GM21526 (cell line): ENCODE results near the gene GPSM1.
"Not testable (repeated sequence)": the region's sequence is repeated elsewhere in the genome, so short reads cannot be mapped to it uniquely, and the experiment has no call there.

ENCODE experiments used
- ATAC-seq: cut with Tn5 transposase; IDR thresholded peaks from one replicate; pipeline ENCODE4 v1.9.1; 2021; ENCODE audit warnings: moderate library complexity; ENCODE audit not compliant: unreplicated experiment, low FRiP score

The GPSM1 gene

GRCh38 chr9:136341769-136342168 is 14.4 kb downstream of the GPSM1 start:
- no peak for ATAC-seq

- ATAC-seq = no peak
Measured at GRCh38 chr9:136342181-136343120, 15.1 kb downstream of the GPSM1 start.

- ATAC-seq = no peak
Measured at GRCh38 chr9:136343121-136343883, 16.0 kb downstream of the GPSM1 start.

GRCh38 chr9:136343884-136344269 is 16.5 kb downstream of the GPSM1 start:
- no peak for ATAC-seq

- ATAC-seq = no peak
Measured at GRCh38 chr9:136344544-136345280, 17.4 kb downstream of the GPSM1 start.

DNA sequence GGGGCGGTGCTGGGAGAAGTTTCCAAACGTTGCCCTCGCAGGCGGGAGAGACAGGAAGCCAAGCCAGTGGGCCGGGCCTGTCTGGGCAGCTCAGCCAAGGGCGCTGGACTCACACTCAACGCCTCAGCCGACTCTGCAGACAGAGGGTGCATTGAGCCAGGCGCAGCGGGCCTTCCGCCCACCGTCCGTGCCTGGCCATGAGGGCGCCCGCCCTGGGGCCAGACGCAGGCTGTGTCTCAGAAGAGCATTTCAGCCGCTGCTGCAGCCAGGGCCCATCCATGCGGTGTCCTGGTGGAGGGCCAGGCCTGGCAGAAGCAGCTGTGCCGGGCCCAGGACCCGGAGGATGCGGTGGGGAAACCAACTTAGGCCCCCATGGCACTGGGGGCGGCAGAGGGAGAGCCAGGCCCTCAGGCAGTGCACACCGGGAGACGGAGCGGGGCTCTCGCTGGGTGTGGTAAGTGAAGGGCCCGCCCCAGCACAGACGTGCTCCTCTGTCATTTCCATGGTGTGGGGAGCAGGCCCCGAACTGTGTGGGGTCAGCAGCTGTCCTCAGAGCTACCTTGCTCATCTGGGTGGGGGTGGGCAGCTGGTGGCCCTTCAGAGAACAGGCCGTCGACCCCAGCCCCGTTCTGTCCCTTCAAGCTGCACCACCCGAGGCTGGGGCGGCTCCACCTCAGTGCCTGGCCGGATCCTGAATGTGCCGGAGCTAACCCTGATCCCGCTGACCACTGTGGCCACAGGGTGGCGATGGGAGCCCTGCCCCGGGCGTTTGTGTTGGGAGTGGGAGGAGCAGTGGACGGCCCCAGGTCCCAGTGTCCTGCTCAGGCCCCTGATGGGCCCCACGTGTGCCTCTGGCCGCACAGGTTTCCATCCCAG is 18.2 kb downstream of the GPSM1 start:
- ATAC-seq = no peak

GRCh38 chr9:136346157-136346481 is 18.8 kb downstream of the GPSM1 start:
- ATAC-seq = no peak

GRCh38 chr9:136346927-136347465 is 19.7 kb downstream of the GPSM1 start:
- no peak for ATAC-seq

- no peak for ATAC-seq
Measured at GRCh38 chr9:136347472-136348256, 20.3 kb downstream of the GPSM1 start.

DNA sequence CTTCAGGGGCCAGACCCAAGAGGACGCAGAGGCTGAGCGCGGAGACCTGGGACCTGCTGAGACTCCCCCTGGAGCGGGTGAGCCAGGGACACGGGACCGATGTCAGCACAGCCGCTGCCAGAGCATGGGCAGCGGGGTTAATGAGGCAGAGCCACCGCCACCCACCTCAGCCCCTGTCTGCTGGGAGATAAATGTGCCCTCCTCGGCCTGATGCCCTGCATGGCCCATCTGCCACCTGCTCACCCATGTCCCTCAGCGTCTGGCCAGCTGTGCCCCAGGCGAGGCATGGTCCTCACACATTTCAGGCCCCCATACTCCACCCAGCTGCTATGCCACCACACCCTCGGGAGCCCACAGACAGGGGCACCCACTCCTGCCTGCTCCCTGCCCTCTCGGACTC is 21.4 kb downstream of the GPSM1 start:
- no peak for ATAC-seq

DNA sequence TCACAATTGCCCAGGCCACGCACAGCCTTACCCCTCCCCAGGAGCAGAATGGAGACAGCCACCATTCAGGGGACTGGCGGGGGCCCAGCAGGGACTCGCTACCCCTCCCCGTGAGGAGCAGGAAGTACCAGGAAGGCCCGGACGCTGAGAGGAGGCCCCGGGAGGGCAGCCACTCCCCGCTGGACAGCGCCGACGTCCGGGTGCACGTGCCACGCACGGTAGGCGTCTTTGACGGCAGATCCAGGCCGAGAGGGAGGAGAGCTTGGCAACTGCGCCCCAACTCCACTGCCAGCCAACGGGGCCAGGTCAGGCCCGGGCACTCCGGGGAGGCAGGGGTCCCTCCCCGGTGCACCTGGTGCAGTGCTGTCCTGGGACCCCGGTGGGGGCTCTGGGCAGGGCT is 22.2 kb downstream of the GPSM1 start:
- no peak for ATAC-seq

GRCh38 chr9:136351252-136351800 is 24.0 kb downstream of the GPSM1 start:
- no peak for ATAC-seq

DNA sequence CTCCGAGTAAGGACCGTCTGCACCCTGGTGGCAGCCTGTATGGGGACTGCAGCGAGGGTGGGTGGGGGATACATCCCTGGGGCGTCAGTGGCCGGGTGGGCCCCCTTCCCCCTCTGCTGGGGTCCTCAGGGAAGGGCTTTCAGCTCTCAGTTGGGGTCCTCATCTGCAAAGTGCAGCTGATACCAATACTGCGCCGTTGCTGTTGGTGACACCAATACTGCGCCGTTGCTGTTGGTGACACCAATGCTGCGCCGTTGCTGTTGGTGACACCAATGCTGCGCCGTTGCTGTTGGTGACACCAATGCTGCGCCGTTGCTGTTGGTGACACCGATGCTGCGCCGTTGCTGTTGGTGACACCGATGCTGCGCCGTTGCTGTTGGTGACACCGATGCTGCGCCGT is 24.5 kb downstream of the GPSM1 start:
- not testable (repeated sequence) for ATAC-seq

DNA sequence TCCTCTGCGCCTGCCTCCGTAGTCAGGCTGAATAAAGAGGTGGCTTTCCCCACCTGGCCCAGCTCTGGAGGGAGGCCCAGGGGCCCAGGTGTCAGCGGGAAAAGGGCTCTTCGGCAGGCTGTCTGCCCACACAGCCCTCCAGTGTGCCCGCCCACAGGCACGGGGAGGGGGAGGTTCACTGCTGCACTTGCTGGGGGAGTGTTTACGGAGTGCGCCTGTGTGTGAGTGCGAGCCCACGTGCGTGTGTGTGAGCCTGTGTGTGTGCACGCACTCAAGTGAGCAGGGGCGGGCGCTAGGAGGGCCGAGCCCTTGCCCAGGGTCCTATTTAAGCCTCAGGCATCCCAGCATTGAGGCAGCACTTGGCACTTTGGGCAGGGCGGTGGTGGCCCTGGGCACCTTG is 25.3 kb downstream of the GPSM1 start:
- no peak for ATAC-seq

GRCh38 chr9:136353088-136353487 is 25.7 kb downstream of the GPSM1 start:
- ATAC-seq = no peak

DNA sequence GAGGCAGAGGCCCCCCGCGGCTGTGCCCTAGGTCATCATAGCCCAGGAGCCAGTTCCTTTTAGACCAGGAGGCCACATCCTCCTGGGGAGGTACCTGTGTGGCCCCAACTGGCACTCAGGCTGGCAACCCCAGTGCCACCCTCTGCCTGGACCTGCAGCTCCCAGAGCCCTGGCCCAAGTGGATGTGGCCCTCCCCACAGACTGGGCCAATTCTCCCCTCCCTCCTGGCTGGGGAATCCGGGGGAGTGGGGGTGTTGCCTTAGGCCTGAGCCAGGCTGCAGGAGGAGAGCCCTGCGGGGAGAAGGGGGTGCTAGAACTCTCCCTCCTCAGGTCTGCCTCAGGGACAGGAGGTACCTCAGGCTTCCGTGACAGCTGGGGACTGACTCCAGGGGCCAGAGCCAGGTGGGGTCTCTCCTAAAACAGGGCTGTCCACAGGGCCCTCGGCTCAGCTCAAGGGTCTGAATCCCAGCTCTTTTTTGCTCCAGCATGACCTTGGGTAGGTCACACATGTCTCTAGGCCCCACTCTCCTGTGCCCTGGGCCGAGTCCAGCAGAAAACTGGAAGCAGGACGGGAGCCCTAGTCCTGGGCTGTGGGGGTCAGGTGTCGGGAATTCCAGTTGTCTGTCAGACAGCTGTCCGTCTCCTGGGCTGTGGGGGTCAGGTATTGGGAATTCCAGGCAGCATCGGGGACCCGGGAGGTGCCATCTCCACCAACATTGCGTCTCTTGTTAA is 26.6 kb downstream of the GPSM1 start:
- ATAC-seq = no peak

DNA sequence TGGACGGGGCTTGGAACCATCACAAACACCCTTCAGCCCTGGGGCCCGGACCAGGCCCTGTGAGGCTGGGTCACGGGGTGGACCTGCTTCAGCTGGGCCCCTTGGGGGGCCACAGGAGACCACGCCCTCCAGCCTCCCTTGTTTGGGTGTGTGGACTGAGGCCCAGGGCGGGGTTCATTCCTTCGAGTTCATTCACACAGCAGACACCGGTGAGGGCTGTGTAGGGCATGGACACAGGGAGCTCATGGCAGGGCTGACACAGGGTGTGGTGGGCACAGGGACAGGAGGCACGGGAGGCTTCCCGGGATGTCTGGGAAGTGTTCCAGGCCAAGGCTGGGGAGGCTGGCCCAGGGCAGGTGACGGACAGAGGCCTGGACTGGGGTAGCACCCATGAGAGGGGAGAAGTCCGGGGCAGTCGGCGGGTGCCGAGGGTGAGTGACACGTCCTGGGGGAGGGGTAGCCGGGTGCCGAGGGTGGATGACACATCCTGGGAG is 27.3 kb downstream of the GPSM1 start:
- ATAC-seq = no peak
